ENCODE measurements around the gene GPC3.
A peak's percentile ranks its signal among the peaks of the same experiment; 100 is the strongest.
"Not testable (repeated sequence)": the region's sequence is repeated elsewhere in the genome, so short reads cannot be mapped to it uniquely, and the experiment has no call there.

Gene GPC3

GRCh38 chrX:133747196-133747595 lies 238.2 kb downstream of the GPC3 start:
- no peak for DNase-seq

- DNase-seq, result no peak
Observed at GRCh38 chrX:133746593-133746992, 238.8 kb downstream of the GPC3 start.

- DNase-seq, result no peak
Observed at GRCh38 chrX:133745349-133745748, 240.0 kb downstream of the GPC3 start.

GRCh38 chrX:133742602-133743305 lies 242.6 kb downstream of the GPC3 start:
- no peak for DNase-seq

GRCh38 chrX:133741303-133741702 lies 244.1 kb downstream of the GPC3 start:
- no peak for DNase-seq

GRCh38 chrX:133726642-133727041 lies 258.8 kb downstream of the GPC3 start:
- no peak for DNase-seq

GRCh38 chrX:133726211-133726630 lies 259.2 kb downstream of the GPC3 start:
- DNase-seq, result peak; percentile 45

- DNase-seq, result no peak
Observed at GRCh38 chrX:133723930-133724329, 261.5 kb downstream of the GPC3 start.

GRCh38 chrX:133722756-133723155 lies 262.6 kb downstream of the GPC3 start:
- DNase-seq, result no peak

GRCh38 chrX:133720269-133720668 lies 265.1 kb downstream of the GPC3 start:
- DNase-seq, result not testable (repeated sequence)

GRCh38 chrX:133715715-133716114 lies 269.7 kb downstream of the GPC3 start:
- no peak for DNase-seq

- DNase-seq, result no peak
Observed at GRCh38 chrX:133709501-133709900, 275.9 kb downstream of the GPC3 start.

- DNase-seq, result no peak
Observed at GRCh38 chrX:133706890-133707289, 278.5 kb downstream of the GPC3 start.

GRCh38 chrX:133702230-133702629 lies 283.2 kb downstream of the GPC3 start:
- DNase-seq, result no peak

- no peak for DNase-seq
Observed at GRCh38 chrX:133699023-133699728, 286.2 kb downstream of the GPC3 start.

GRCh38 chrX:133698298-133698697 lies 287.1 kb downstream of the GPC3 start:
- DNase-seq, result no peak

- no peak for DNase-seq
Observed at GRCh38 chrX:133697656-133698055, 287.7 kb downstream of the GPC3 start.

GRCh38 chrX:133689997-133690599 lies 295.3 kb downstream of the GPC3 start:
- no peak for DNase-seq

- peak; percentile 82 for DNase-seq
Observed at GRCh38 chrX:133685822-133686221, 299.6 kb downstream of the GPC3 start.

GRCh38 chrX:133681897-133682296 lies 303.5 kb downstream of the GPC3 start:
- no peak for DNase-seq

GRCh38 chrX:133681421-133681820 lies 304.0 kb downstream of the GPC3 start:
- DNase-seq, result no peak

- no peak for DNase-seq
Observed at GRCh38 chrX:133677123-133678063, 308.0 kb downstream of the GPC3 start.

Measured in NCI-H2171 (cell line).